Caco-2 (cell line): ENCODE results near the gene HRG. TPM values are rescaled to one million over a fixed set of nuclear protein-coding genes. Genes with fewer than 3 reads are reported as not detected.

Experiments used
- BruUV-seq: library from RNA; stranded (reverse); fragments of 400-500 nt; replicated peaks from 2 replicates; lab custom pipeline; 2021; lab: Mats Ljungman, UMichigan
- CTCF ChIA-PET: fragments of 300-600 bp; sonication (Branson Sonifier 250); formaldehyde crosslinking; loops from one replicate; lab custom pipeline; 2022; ENCODE audit warnings: antibody characterized with exemption; lab: Charles Lee
- POLR2A ChIA-PET: fragments of 300-600 bp; sonication (Branson Sonifier 250); formaldehyde crosslinking; loops from one replicate; lab custom pipeline; 2022; ENCODE audit warnings: antibody characterized with exemption; lab: Charles Lee
- DNase-seq, 2 experiments: peaks; one replicate each; pipeline versions ENCODE4 v3.0.0 to v3.0.0-alpha.2; 2020 to 2022
- H3K27me3 ChIP-seq: replicated peaks from 2 replicates; pipeline ENCODE4 v1.6.0; 2011; ENCODE audit warnings: low read length; ENCODE audit not compliant: control insufficient read depth, insufficient read depth
- H3K36me3 ChIP-seq: 2 replicates; pipeline ENCODE4 v1.5.1; 2011; ENCODE audit warnings: low read length; ENCODE audit not compliant: control insufficient read depth, insufficient read depth
- H3K4me1 ChIP-seq: fragments of 250-450 bp; sonication (Bioruptor Pico); 2 replicates; pipeline ENCODE4 v1.5.1; 2020; ENCODE audit warnings: mild to moderate bottlenecking
- H3K4me3 ChIP-seq: 2 replicates; pipeline ENCODE4 v1.5.1; 2011; ENCODE audit warnings: low read depth, mild to moderate bottlenecking, control low read depth, low read length
- H3K9me3 ChIP-seq: fragments of 250-450 bp; sonication (Bioruptor Pico); 2 replicates; pipeline ENCODE4 v1.5.1; 2020; ENCODE audit warnings: mild to moderate bottlenecking, moderate library complexity
- H3K27ac Mint-ChIP-seq: one replicate; pipeline ENCODE4 v1.8.0; 2022; ENCODE audit warnings: mixed read lengths; ENCODE audit not compliant: unreplicated experiment
- H3K27me3 Mint-ChIP-seq: one replicate; pipeline ENCODE4 v1.8.0; 2022; ENCODE audit warnings: mixed read lengths; ENCODE audit not compliant: insufficient read depth, unreplicated experiment
- H3K36me3 Mint-ChIP-seq: one replicate; pipeline ENCODE4 v1.8.0; 2022; ENCODE audit warnings: mild to moderate bottlenecking, mixed read lengths; ENCODE audit not compliant: insufficient read depth, unreplicated experiment
- H3K4me1 Mint-ChIP-seq: one replicate; pipeline ENCODE4 v1.8.0; 2022; ENCODE audit warnings: low read depth, mixed read lengths; ENCODE audit not compliant: unreplicated experiment
- H3K4me3 Mint-ChIP-seq: one replicate; pipeline ENCODE4 v1.8.0; 2022; ENCODE audit warnings: mild to moderate bottlenecking, moderate library complexity, mixed read lengths; ENCODE audit not compliant: unreplicated experiment
- H3K9me3 Mint-ChIP-seq: one replicate; pipeline ENCODE4 v1.8.0; 2022; ENCODE audit warnings: mixed read lengths; ENCODE audit not compliant: unreplicated experiment
- CTCF ChIP-seq, 2 experiments: fragments of 200-600 bp in 1 of 2; IDR thresholded peaks; 1 replicate in 1 of 2; 2 replicates in 1 of 2; pipeline versions ENCODE4 v1.5.1 to v1.8.0; 2011 to 2022; ENCODE audit warnings: antibody characterized with exemption in 1 of 2, control low read depth in 1 of 2, inconsistent platforms in 1 of 2, low read depth in 1 of 2, low read length in 1 of 2, mild to moderate bottlenecking in 1 of 2, moderate library complexity in 1 of 2; ENCODE audit not compliant: insufficient read depth in 1 of 2, severe bottlenecking in 1 of 2, unreplicated experiment in 1 of 2
- intact Hi-C: fragments of 100-400 bp; cut with micrococcal nuclease; formaldehyde crosslinking; loops from one replicate; pipeline ENCODE4 v1.10.0; 2022; ENCODE audit not compliant: unreplicated experiment
- total RNA-seq: library from RNA; stranded (reverse); gene quantifications from 2 replicates; pipeline ENCODE4 v1.2.3, GENCODE V29; 2022

HRG gene
- total RNA-seq, 1 experiment from 2014 or later = not detected

- TF ChIP-seq CTCF (IDR thresholded peaks at IDR 0.05; ENCODE audit: insufficient read depth in 1 of 2, low read depth in 1 of 2, low read length in 1 of 2, severe bottlenecking in 1 of 2, unreplicated experiment in 1 of 2) = no peak
- BruUV-seq = no TSS peak
- no peaks in the 10 kb centered on the region for H3K4me1 Mint-ChIP-seq
- no peak overlapping the region for H3K27ac Mint-ChIP-seq
- Histone ChIP-seq H3K4me1 (peaks cover 3% of the 10 kb centered on the region; the same call in 1 of the 2 replicates), H3K27me3 (no peaks in the 10 kb centered on the region), H3K9me3 (no peaks in the 10 kb centered on the region), H3K36me3 (no peaks in the 10 kb centered on the region), H3K4me3 (no peak overlapping the region)
- no peak overlapping the region for H3K4me3 Mint-ChIP-seq
- CTCF ChIA-PET = no interaction called here
- POLR2A ChIA-PET = no interaction called here
- no peaks in the 10 kb centered on the region for H3K27me3 Mint-ChIP-seq
- peak in 1 of 2 experiments; percentile 5 for DNase-seq
- H3K36me3 Mint-ChIP-seq = no peaks in the 10 kb centered on the region
- intact Hi-C loops = no loop called here
- no peaks in the 10 kb centered on the region for H3K9me3 Mint-ChIP-seq
These were observed 56.6 kb downstream of the HRG start for GRCh38 chr3:186722457-186722856.

GRCh38 chr3:186724911-186725310 is 59.1 kb downstream of the HRG start:
- TF ChIP-seq CTCF (IDR thresholded peaks at IDR 0.05; ENCODE audit: insufficient read depth in 1 of 2, low read depth in 1 of 2, low read length in 1 of 2, severe bottlenecking in 1 of 2, unreplicated experiment in 1 of 2) = no peak
- ChIA-PET CTCF (no interaction called here), POLR2A (no interaction called here)
- H3K4me3 ChIP-seq = no peak overlapping the region
- H3K27ac Mint-ChIP-seq = no peak overlapping the region
- no peaks in the 10 kb centered on the region for H3K4me1 Mint-ChIP-seq
- H3K4me1 ChIP-seq = 0 out of 2 replicates have a peak, but pooled peaks cover 1% of the 10 kb centered on the region
- DNase-seq = no peak
- no peaks in the 10 kb centered on the region for H3K36me3 Mint-ChIP-seq
- no peaks in the 10 kb centered on the region for H3K9me3 ChIP-seq
- H3K27me3 ChIP-seq = no peaks in the 10 kb centered on the region
- H3K27me3 Mint-ChIP-seq = no peaks in the 10 kb centered on the region
- intact Hi-C loops = no loop called here
- BruUV-seq = no TSS peak
- H3K4me3 Mint-ChIP-seq = no peak overlapping the region
- H3K9me3 Mint-ChIP-seq = no peaks in the 10 kb centered on the region
- no peaks in the 10 kb centered on the region for H3K36me3 ChIP-seq

Other genes starting within 250 kb of the HRG start
- gene CRYGS, start 121.6 kb upstream of the HRG start, total RNA-seq = 1.6 and 3.2 TPM in 2 replicates
- gene TBCCD1, start 98.7 kb upstream of the HRG start, total RNA-seq = 14.5 and 14.7 TPM in 2 replicates
- gene DNAJB11, start 95.3 kb upstream of the HRG start, total RNA-seq = 93.1 and 95.7 TPM in 2 replicates
- gene AHSG, start 53.0 kb upstream of the HRG start, total RNA-seq = 222 and 237 TPM in 2 replicates
- 0.30 TPM in 1 of 2 replicates, not detected in the other for gene FETUB, start 25.6 kb upstream of the HRG start, total RNA-seq
- gene KNG1, start 51.3 kb downstream of the HRG start, total RNA-seq = 6.7 and 9.5 TPM in 2 replicates
- gene EIF4A2, start 117.6 kb downstream of the HRG start, total RNA-seq = 346 and 359 TPM in 2 replicates
- 52.6 and 62.2 TPM in 2 replicates for gene RFC4, start 140.5 kb downstream of the HRG start, total RNA-seq
- not detected in 2 replicates for gene ADIPOQ, start 176.7 kb downstream of the HRG start, total RNA-seq